Caco-2 (cell line): ENCODE measurements around the gene CAPRIN2. TPM values are rescaled to one million over a fixed set of nuclear protein-coding genes. Genes with fewer than 3 reads are reported as not detected.

Experiments
- BruUV-seq: library from RNA; stranded (reverse); fragments of 400-500 nt; replicated peaks from 2 replicates; lab custom pipeline; 2021; lab: Mats Ljungman, UMichigan
- CTCF ChIA-PET: fragments of 300-600 bp; sonication (Branson Sonifier 250); formaldehyde crosslinking; loops from one replicate; lab custom pipeline; 2022; ENCODE audit warnings: antibody characterized with exemption; lab: Charles Lee
- POLR2A ChIA-PET: fragments of 300-600 bp; sonication (Branson Sonifier 250); formaldehyde crosslinking; loops from one replicate; lab custom pipeline; 2022; ENCODE audit warnings: antibody characterized with exemption; lab: Charles Lee
- DNase-seq, 2 experiments: peaks; one replicate each; pipeline versions ENCODE4 v3.0.0 to v3.0.0-alpha.2; 2020 to 2022
- H3K27me3 ChIP-seq: replicated peaks from 2 replicates; pipeline ENCODE4 v1.6.0; 2011; ENCODE audit warnings: low read length; ENCODE audit not compliant: control insufficient read depth, insufficient read depth
- H3K36me3 ChIP-seq: 2 replicates; pipeline ENCODE4 v1.5.1; 2011; ENCODE audit warnings: low read length; ENCODE audit not compliant: control insufficient read depth, insufficient read depth
- H3K4me1 ChIP-seq: fragments of 250-450 bp; sonication (Bioruptor Pico); 2 replicates; pipeline ENCODE4 v1.5.1; 2020; ENCODE audit warnings: mild to moderate bottlenecking
- H3K4me3 ChIP-seq: 2 replicates; pipeline ENCODE4 v1.5.1; 2011; ENCODE audit warnings: low read depth, mild to moderate bottlenecking, control low read depth, low read length
- H3K9me3 ChIP-seq: fragments of 250-450 bp; sonication (Bioruptor Pico); 2 replicates; pipeline ENCODE4 v1.5.1; 2020; ENCODE audit warnings: mild to moderate bottlenecking, moderate library complexity
- H3K27ac Mint-ChIP-seq: one replicate; pipeline ENCODE4 v1.8.0; 2022; ENCODE audit warnings: mixed read lengths; ENCODE audit not compliant: unreplicated experiment
- H3K27me3 Mint-ChIP-seq: one replicate; pipeline ENCODE4 v1.8.0; 2022; ENCODE audit warnings: mixed read lengths; ENCODE audit not compliant: insufficient read depth, unreplicated experiment
- H3K36me3 Mint-ChIP-seq: one replicate; pipeline ENCODE4 v1.8.0; 2022; ENCODE audit warnings: mild to moderate bottlenecking, mixed read lengths; ENCODE audit not compliant: insufficient read depth, unreplicated experiment
- H3K4me1 Mint-ChIP-seq: one replicate; pipeline ENCODE4 v1.8.0; 2022; ENCODE audit warnings: low read depth, mixed read lengths; ENCODE audit not compliant: unreplicated experiment
- H3K4me3 Mint-ChIP-seq: one replicate; pipeline ENCODE4 v1.8.0; 2022; ENCODE audit warnings: mild to moderate bottlenecking, moderate library complexity, mixed read lengths; ENCODE audit not compliant: unreplicated experiment
- H3K9me3 Mint-ChIP-seq: one replicate; pipeline ENCODE4 v1.8.0; 2022; ENCODE audit warnings: mixed read lengths; ENCODE audit not compliant: unreplicated experiment
- intact Hi-C: fragments of 100-400 bp; cut with micrococcal nuclease; formaldehyde crosslinking; loops from one replicate; pipeline ENCODE4 v1.10.0; 2022; ENCODE audit not compliant: unreplicated experiment
- total RNA-seq: library from RNA; stranded (reverse); gene quantifications from 2 replicates; pipeline ENCODE4 v1.2.3, GENCODE V29; 2022
- TF ChIP-seq, protein P1 (sequence below), 2 experiments: fragments of 200-600 bp in 1 of 2; IDR thresholded peaks; 1 replicate in 1 of 2; 2 replicates in 1 of 2; pipeline versions ENCODE4 v1.5.1 to v1.8.0; 2011 to 2022; ENCODE audit warnings: antibody characterized with exemption in 1 of 2, control low read depth in 1 of 2, inconsistent platforms in 1 of 2, low read depth in 1 of 2, low read length in 1 of 2, mild to moderate bottlenecking in 1 of 2, moderate library complexity in 1 of 2; ENCODE audit not compliant: insufficient read depth in 1 of 2, severe bottlenecking in 1 of 2, unreplicated experiment in 1 of 2

CAPRIN2 gene
- total RNA-seq, 1 experiment from 2014 or later: 19.6 TPM

DNA sequence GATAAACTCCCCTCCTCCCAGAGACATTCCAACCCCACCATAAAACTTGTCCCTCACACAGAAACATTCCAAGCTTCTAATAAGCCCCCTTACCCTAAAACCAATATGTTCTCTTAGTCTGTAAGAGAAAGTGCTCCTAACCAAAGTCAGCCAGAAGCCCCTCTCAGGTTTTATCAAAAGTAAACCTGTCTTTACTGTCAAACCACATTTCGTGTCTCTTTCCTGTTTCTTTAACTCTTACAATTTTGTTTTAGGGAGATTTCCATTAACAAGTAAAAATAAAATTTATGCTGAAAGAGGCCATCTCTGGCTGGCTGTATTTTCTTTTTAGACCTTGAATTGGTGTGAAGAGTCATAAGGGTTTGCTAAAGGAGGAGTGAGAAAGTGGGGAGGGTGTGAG, 29.8 kb upstream of the CAPRIN2 start:
- Mint-ChIP-seq H3K9me3 (peaks cover 38% of the 10 kb centered on the region), H3K27me3 (no peaks in the 10 kb centered on the region), H3K27ac (no peak overlapping the region), H3K4me3 (no peak overlapping the region), H3K36me3 (no peaks in the 10 kb centered on the region), H3K4me1 (no peaks in the 10 kb centered on the region)
- BruUV-seq: no TSS peak
- H3K36me3 ChIP-seq: no peaks in the 10 kb centered on the region
- H3K4me1 ChIP-seq: no peaks in the 10 kb centered on the region
- TF ChIP-seq, protein P1, sequence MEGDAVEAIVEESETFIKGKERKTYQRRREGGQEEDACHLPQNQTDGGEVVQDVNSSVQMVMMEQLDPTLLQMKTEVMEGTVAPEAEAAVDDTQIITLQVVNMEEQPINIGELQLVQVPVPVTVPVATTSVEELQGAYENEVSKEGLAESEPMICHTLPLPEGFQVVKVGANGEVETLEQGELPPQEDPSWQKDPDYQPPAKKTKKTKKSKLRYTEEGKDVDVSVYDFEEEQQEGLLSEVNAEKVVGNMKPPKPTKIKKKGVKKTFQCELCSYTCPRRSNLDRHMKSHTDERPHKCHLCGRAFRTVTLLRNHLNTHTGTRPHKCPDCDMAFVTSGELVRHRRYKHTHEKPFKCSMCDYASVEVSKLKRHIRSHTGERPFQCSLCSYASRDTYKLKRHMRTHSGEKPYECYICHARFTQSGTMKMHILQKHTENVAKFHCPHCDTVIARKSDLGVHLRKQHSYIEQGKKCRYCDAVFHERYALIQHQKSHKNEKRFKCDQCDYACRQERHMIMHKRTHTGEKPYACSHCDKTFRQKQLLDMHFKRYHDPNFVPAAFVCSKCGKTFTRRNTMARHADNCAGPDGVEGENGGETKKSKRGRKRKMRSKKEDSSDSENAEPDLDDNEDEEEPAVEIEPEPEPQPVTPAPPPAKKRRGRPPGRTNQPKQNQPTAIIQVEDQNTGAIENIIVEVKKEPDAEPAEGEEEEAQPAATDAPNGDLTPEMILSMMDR (IDR thresholded peaks at IDR 0.05; ENCODE audit: insufficient read depth in 1 of 2, low read depth in 1 of 2, low read length in 1 of 2, severe bottlenecking in 1 of 2, unreplicated experiment in 1 of 2): no peak
- H3K4me3 ChIP-seq: no peak overlapping the region
- ChIA-PET CTCF (no interaction called here), POLR2A (no interaction called here)
- no peak for DNase-seq
- no peaks in the 10 kb centered on the region for H3K27me3 ChIP-seq
- peaks cover 13% of the 10 kb centered on the region for H3K9me3 ChIP-seq
- intact Hi-C loops: no loop called here

- H3K27me3 Mint-ChIP-seq: no peaks in the 10 kb centered on the region
- H3K27me3 ChIP-seq: no peaks in the 10 kb centered on the region
- peaks cover 13% of the 10 kb centered on the region for H3K9me3 ChIP-seq
- no peak overlapping the region for H3K4me3 Mint-ChIP-seq
- H3K9me3 Mint-ChIP-seq: peaks cover 40% of the 10 kb centered on the region
- no peak for DNase-seq
- no peaks in the 10 kb centered on the region for H3K4me1 ChIP-seq
- ChIA-PET POLR2A (no interaction called here), CTCF (no interaction called here)
- no peaks in the 10 kb centered on the region for H3K36me3 ChIP-seq
- TF ChIP-seq, protein P1 (IDR thresholded peaks at IDR 0.05; ENCODE audit: insufficient read depth in 1 of 2, low read depth in 1 of 2, low read length in 1 of 2, severe bottlenecking in 1 of 2, unreplicated experiment in 1 of 2): no peak
- H3K27ac Mint-ChIP-seq: no peak overlapping the region
- no peaks in the 10 kb centered on the region for H3K36me3 Mint-ChIP-seq
- H3K4me1 Mint-ChIP-seq: no peaks in the 10 kb centered on the region
- no TSS peak for BruUV-seq
- intact Hi-C loops: no loop called here
- no peak overlapping the region for H3K4me3 ChIP-seq
These were observed 29.2 kb upstream of the CAPRIN2 start for GRCh38 chr12:30783946-30784345.

GRCh38 chr12:30782316-30783173, 27.8 kb upstream of the CAPRIN2 start:
- BruUV-seq: no TSS peak
- Histone ChIP-seq H3K27me3 (no peaks in the 10 kb centered on the region), H3K9me3 (peaks cover 13% of the 10 kb centered on the region), H3K4me3 (no peak overlapping the region), H3K36me3 (no peaks in the 10 kb centered on the region), H3K4me1 (no peaks in the 10 kb centered on the region)
- DNase-seq: no peak
- intact Hi-C loops: no loop called here
- ChIA-PET POLR2A (no interaction called here), CTCF (no interaction called here)
- Mint-ChIP-seq H3K4me1 (no peaks in the 10 kb centered on the region), H3K9me3 (peaks cover 42% of the 10 kb centered on the region), H3K27me3 (no peaks in the 10 kb centered on the region), H3K27ac (no peak overlapping the region), H3K36me3 (no peaks in the 10 kb centered on the region), H3K4me3 (no peak overlapping the region)
- TF ChIP-seq, protein P1 (IDR thresholded peaks at IDR 0.05; ENCODE audit: insufficient read depth in 1 of 2, low read depth in 1 of 2, low read length in 1 of 2, severe bottlenecking in 1 of 2, unreplicated experiment in 1 of 2): no peak
